Gastrocnemius medialis (tissue), 4 donors: Measurements from ENCODE around the gene CDADC1. TPM values are rescaled to one million over a fixed set of nuclear protein-coding genes. Genes with fewer than 3 reads are reported as not detected.

ENCODE experiments used
- ATAC-seq, 2 donors: fragments of 150-250 bp; one replicate each; pipeline ENCODE4 v1.9.1; 2016
- DNase-seq, 2 donors: peaks; one replicate each; pipeline ENCODE4 v3.0.0-alpha.2; 2019
- H3K27ac ChIP-seq, 4 donors: fragments of 200-600 bp; sonication (generic); 1 replicate in 1 of 4; 2 replicates in 3 of 4; pipeline ENCODE4 v1.5.1; 2016 to 2018; ENCODE audit warnings: mild to moderate bottlenecking in 2 of 4, moderate library complexity in 1 of 4
- H3K27me3 ChIP-seq, 3 donors: fragments of 200-600 bp; sonication (generic) in 2 of 3; 1 replicate in 1 of 3; 2 replicates in 2 of 3; pipeline versions ENCODE4 v1.5.1 to v1.6.0; 2016 to 2019; ENCODE audit warnings: mild to moderate bottlenecking in 1 of 3, moderate library complexity in 1 of 3
- H3K36me3 ChIP-seq, 2 donors: fragments of 200-600 bp; sonication (generic) in 1 of 2; one replicate each; pipeline ENCODE4 v1.5.1; 2017 to 2018
- H3K4me1 ChIP-seq, 2 donors: fragments of 200-600 bp; sonication (generic) in 1 of 2; one replicate each; pipeline ENCODE4 v1.5.1; 2016 to 2017; ENCODE audit warnings: mild to moderate bottlenecking in 2 of 2
- H3K4me3 ChIP-seq, 4 donors: fragments of 200-600 bp; sonication (generic) in 3 of 4; 1 replicate in 1 of 4; 2 replicates in 3 of 4; pipeline ENCODE4 v1.5.1; 2016 to 2019; ENCODE audit warnings: mild to moderate bottlenecking in 2 of 4
- H3K9me3 ChIP-seq, 3 donors: fragments of 200-600 bp; sonication (generic) in 2 of 3; 1 replicate in 1 of 3; 2 replicates in 2 of 3; pipeline ENCODE4 v1.5.1; 2016 to 2019
- CTCF ChIP-seq, 5 experiments: fragments of 450-650 bp in 3 of 5; fragments of 200-600 bp in 2 of 5; sonication (generic) in 2 of 5; IDR thresholded peaks in 4 of 5; conservative IDR thresholded peaks in 1 of 5; 1 replicate in 4 of 5; 2 replicates in 1 of 5; pipeline ENCODE4 v1.5.1; 2016 to 2019; ENCODE audit warnings: antibody characterized with exemption in 5 of 5, mild to moderate bottlenecking in 3 of 5, moderate library complexity in 3 of 5
- POLR2A ChIP-seq, 2 donors: fragments of 450-650 bp; IDR thresholded peaks; one replicate each; pipeline ENCODE4 v1.6.1; 2017; ENCODE audit warnings: antibody characterized with exemption in 2 of 2, mild to moderate bottlenecking in 2 of 2, moderate library complexity in 2 of 2
- in situ Hi-C, 4 donors: fragments of 200-750 bp; cut with MboI; loops; one replicate each; pipeline versions ENCODE4 v1.15.0 to v1.8.0; 2017; ENCODE audit warnings: low sequenced_read_pairs in 4 of 4
- intact Hi-C: fragments of 100-400 bp; cut with DNase I; formaldehyde crosslinking; loops from one replicate; pipeline ENCODE4 v1.15.1; 2023; ENCODE audit warnings: low total_unique reads
- total RNA-seq, 4 donors: library from RNA; depleted of rRNA; stranded (reverse); fragments of >200 nt; gene quantifications; one replicate each; pipeline versions ENCODE4 v1.1.0 to v1.2.3, GENCODE V29; 2016

The CDADC1 gene
- total RNA-seq, 4 donors from 2014 or later, result 1.00 to 8.6 (median 3.9) TPM

- intact Hi-C loops, result no loop called here
- no peaks in the 10 kb centered on the region for H3K4me1 ChIP-seq
- H3K4me3 ChIP-seq, result peak overlapping the region in 2 of 4 donors; percentile 18
- DNase-seq (no peak), ATAC-seq (no peak)
- in situ Hi-C loops, result no loop called here
- peak overlapping the region in 1 of 4 donors; percentile 14 for H3K27ac ChIP-seq
- peaks cover 0 to 62% of the 10 kb centered on the region in 2 donors for H3K36me3 ChIP-seq
- no peaks in the 10 kb centered on the region for H3K27me3 ChIP-seq
- no peak for TF ChIP-seq CTCF (IDR thresholded peaks at IDR 0.05 in 4 of 5, conservative IDR thresholded peaks at IDR 0.05 in 1 of 5)
- no peak for TF ChIP-seq POLR2A (IDR thresholded peaks at IDR 0.05)
- H3K9me3 ChIP-seq, result no peaks in the 10 kb centered on the region
These were observed 10.5 kb downstream of the CDADC1 start for GRCh38 chr13:49258089-49258796.

- Histone ChIP-seq H3K4me3 (no peak overlapping the region), H3K9me3 (no peaks in the 10 kb centered on the region), H3K27me3 (no peaks in the 10 kb centered on the region), H3K27ac (no peak overlapping the region), H3K36me3 (peaks cover 0 to 60% of the 10 kb centered on the region in 2 donors), H3K4me1 (no peaks in the 10 kb centered on the region)
- TF ChIP-seq POLR2A (IDR thresholded peaks at IDR 0.05), result no peak
- no peak for TF ChIP-seq CTCF (IDR thresholded peaks at IDR 0.05 in 4 of 5, conservative IDR thresholded peaks at IDR 0.05 in 1 of 5)
- intact Hi-C loops, result no loop called here
- in situ Hi-C loops, result no loop called here
- no peak for DNase-seq
- no peak for ATAC-seq
These were observed 11.9 kb downstream of the CDADC1 start for GRCh38 chr13:49259586-49259985.

- DNase-seq (no peak), ATAC-seq (no peak)
- in situ Hi-C loops, result no loop called here
- H3K36me3 ChIP-seq, result peaks cover 0 to 48% of the 10 kb centered on the region in 2 donors
- intact Hi-C loops, result no loop called here
- no peaks in the 10 kb centered on the region for H3K27me3 ChIP-seq
- H3K27ac ChIP-seq, result no peak overlapping the region
- no peaks in the 10 kb centered on the region for H3K4me1 ChIP-seq
- no peak for TF ChIP-seq POLR2A (IDR thresholded peaks at IDR 0.05)
- no peak for TF ChIP-seq CTCF (IDR thresholded peaks at IDR 0.05 in 4 of 5, conservative IDR thresholded peaks at IDR 0.05 in 1 of 5)
- H3K4me3 ChIP-seq, result no peak overlapping the region
- no peaks in the 10 kb centered on the region for H3K9me3 ChIP-seq
These were observed 14.9 kb downstream of the CDADC1 start for GRCh38 chr13:49262634-49263033.

GRCh38 chr13:49265822-49266221 is 18.1 kb downstream of the CDADC1 start:
- Histone ChIP-seq H3K9me3 (no peaks in the 10 kb centered on the region), H3K4me3 (no peak overlapping the region), H3K27me3 (no peaks in the 10 kb centered on the region), H3K27ac (no peak overlapping the region), H3K36me3 (peaks cover 0 to 38% of the 10 kb centered on the region in 2 donors), H3K4me1 (no peaks in the 10 kb centered on the region)
- no peak for ATAC-seq
- TF ChIP-seq POLR2A (IDR thresholded peaks at IDR 0.05) (no peak), CTCF (IDR thresholded peaks at IDR 0.05 in 4 of 5, conservative IDR thresholded peaks at IDR 0.05 in 1 of 5) (no peak)
- in situ Hi-C loops (no loop called here), intact Hi-C loops (no loop called here)
- DNase-seq, result no peak

GRCh38 chr13:49271264-49271663 is 23.5 kb downstream of the CDADC1 start:
- Histone ChIP-seq H3K27me3 (no peaks in the 10 kb centered on the region), H3K4me3 (no peak overlapping the region), H3K27ac (no peak overlapping the region), H3K36me3 (peaks cover 0 to 20% of the 10 kb centered on the region in 2 donors), H3K4me1 (no peaks in the 10 kb centered on the region), H3K9me3 (no peaks in the 10 kb centered on the region)
- no peak for DNase-seq
- no peak for ATAC-seq
- intact Hi-C loops, result no loop called here
- in situ Hi-C loops, result no loop called here
- no peak for TF ChIP-seq POLR2A (IDR thresholded peaks at IDR 0.05)
- no peak for TF ChIP-seq CTCF (IDR thresholded peaks at IDR 0.05 in 4 of 5, conservative IDR thresholded peaks at IDR 0.05 in 1 of 5)
